ENCODE data around the gene ZNF69. TPM values are rescaled to one million over a fixed set of nuclear protein-coding genes. Genes with fewer than 3 reads are reported as not detected.

The ZNF69 gene
- total and polyA plus RNA-seq, 2 donors (not counting 3 experiments of a cell fraction or from before 2014, with no cell fraction given) = 1.9 to 5.6 TPM

DNA sequence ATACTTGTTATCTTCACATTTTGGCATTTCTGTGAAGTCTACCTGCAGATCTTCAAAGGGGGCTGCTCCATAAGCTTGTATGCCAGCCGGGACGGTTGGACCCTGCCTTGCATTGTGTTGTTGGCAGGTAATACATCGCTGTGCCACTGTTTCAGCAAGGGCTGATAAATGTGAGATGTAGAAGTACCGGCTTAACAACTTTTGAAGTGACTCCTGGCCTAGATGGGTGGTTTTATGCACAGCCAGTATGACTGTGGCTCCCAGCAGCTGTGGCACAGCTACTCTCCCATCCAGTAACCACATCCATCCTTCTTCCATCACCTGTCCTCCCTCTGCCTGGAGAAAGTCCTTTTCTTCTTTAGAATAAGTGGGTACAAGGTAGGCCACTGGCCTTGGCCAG, 57.1 kb downstream of the ZNF69 start:
- H3K4me1 ChIP-seq (ENCODE audit: control insufficient read depth, extremely low read depth, insufficient read depth, low read length) = no peaks in the 10 kb centered on the region
- no peaks in the 10 kb centered on the region for H3K27me3 ChIP-seq (ENCODE audit: control insufficient read depth in 2 of 2, insufficient read depth in 2 of 2, low read length in 2 of 2)
- BruUV-seq (replicated peaks) = no TSS peak
- H3K9me1 ChIP-seq (replicated peaks; ENCODE audit: control insufficient read depth, extremely low read depth, insufficient read depth, low read length) = no peaks in the 10 kb centered on the region
- H3K27ac ChIP-seq (ENCODE audit: insufficient read depth, low read depth, low read length) = no peak overlapping the region
- H2AFZ ChIP-seq (ENCODE audit: low read depth, low read length) = no peak overlapping the region
- no peak for DNase-seq (ENCODE audit: low read depth, low spot score)
- intact Hi-C loops (cut with micrococcal nuclease) (no loop called here), dilution Hi-C loops (cut with MboI; ENCODE audit: extremely low pct_ligation_motif_present, low sequenced_read_pairs) (no loop called here)
- H3K9ac ChIP-seq (replicated peaks; ENCODE audit: extremely low read depth, insufficient read depth, low read length) = no peak overlapping the region
- ChIA-PET CTCF (no interaction called here), POLR2A (no interaction called here)
- H3K79me2 ChIP-seq (ENCODE audit: control insufficient read depth, insufficient read depth, low read length) = peaks cover under 1% of the 10 kb centered on the region
- H4K20me1 ChIP-seq (replicated peaks; ENCODE audit: control insufficient read depth, extremely low read depth, insufficient read depth, low read length) = no peaks in the 10 kb centered on the region
- FAIRE-seq = no peak
- H3K4me2 ChIP-seq (ENCODE audit: insufficient read depth, low read length) = no peak overlapping the region
- peaks cover 22% of the 10 kb centered on the region for H3K9me3 ChIP-seq (replicated peaks; ENCODE audit: control insufficient read depth, insufficient read depth, low read length)
- no peak overlapping the region for H3K4me3 ChIP-seq (replicated peaks in 1 of 3; ENCODE audit: insufficient read depth in 1 of 3, low read depth in 1 of 3, low read length in 3 of 3)
- TF ChIP-seq, protein P1, sequence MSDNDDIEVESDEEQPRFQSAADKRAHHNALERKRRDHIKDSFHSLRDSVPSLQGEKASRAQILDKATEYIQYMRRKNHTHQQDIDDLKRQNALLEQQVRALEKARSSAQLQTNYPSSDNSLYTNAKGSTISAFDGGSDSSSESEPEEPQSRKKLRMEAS (IDR thresholded peaks at IDR 0.05; ENCODE audit: insufficient read depth, insufficient read length) = no peak
- no peak for TF ChIP-seq MYC (IDR thresholded peaks at IDR 0.05; ENCODE audit: low read depth, low read length)
- TF ChIP-seq GATA2 (IDR thresholded peaks at IDR 0.05; ENCODE audit: insufficient read depth, insufficient read length, low read depth, low read length) = no peak
- no peak for TF ChIP-seq POLR2A (IDR thresholded peaks at IDR 0.05; ENCODE audit: low read depth, low read length)
- TF ChIP-seq POLR2AphosphoS5 (IDR thresholded peaks at IDR 0.05; ENCODE audit: insufficient read depth, low read depth, low read length) = no peak
- no peak for TF ChIP-seq EZH2 (IDR thresholded peaks at IDR 0.05; ENCODE audit: borderline replicate concordance, low read depth, low read length, severe bottlenecking)
- TF ChIP-seq FOS (IDR thresholded peaks at IDR 0.05; ENCODE audit: borderline replicate concordance, insufficient read depth, low read length) = no peak
- TF ChIP-seq, protein P2, sequence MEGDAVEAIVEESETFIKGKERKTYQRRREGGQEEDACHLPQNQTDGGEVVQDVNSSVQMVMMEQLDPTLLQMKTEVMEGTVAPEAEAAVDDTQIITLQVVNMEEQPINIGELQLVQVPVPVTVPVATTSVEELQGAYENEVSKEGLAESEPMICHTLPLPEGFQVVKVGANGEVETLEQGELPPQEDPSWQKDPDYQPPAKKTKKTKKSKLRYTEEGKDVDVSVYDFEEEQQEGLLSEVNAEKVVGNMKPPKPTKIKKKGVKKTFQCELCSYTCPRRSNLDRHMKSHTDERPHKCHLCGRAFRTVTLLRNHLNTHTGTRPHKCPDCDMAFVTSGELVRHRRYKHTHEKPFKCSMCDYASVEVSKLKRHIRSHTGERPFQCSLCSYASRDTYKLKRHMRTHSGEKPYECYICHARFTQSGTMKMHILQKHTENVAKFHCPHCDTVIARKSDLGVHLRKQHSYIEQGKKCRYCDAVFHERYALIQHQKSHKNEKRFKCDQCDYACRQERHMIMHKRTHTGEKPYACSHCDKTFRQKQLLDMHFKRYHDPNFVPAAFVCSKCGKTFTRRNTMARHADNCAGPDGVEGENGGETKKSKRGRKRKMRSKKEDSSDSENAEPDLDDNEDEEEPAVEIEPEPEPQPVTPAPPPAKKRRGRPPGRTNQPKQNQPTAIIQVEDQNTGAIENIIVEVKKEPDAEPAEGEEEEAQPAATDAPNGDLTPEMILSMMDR (IDR thresholded peaks at IDR 0.05; ENCODE audit: extremely low read depth in 1 of 2, insufficient read depth in 1 of 2, low read depth in 1 of 2, low read length in 2 of 2) = no peak
- no peak for TF ChIP-seq JUN (IDR thresholded peaks at IDR 0.05; ENCODE audit: borderline replicate concordance, insufficient read depth, insufficient read length, low read depth)
- H3K36me3 ChIP-seq (ENCODE audit: control insufficient read depth in 2 of 2, extremely low read depth in 1 of 2, insufficient read depth in 2 of 2, low read length in 2 of 2) = peaks cover 7 to 12% of the 10 kb centered on the region in 2 experiments
